Measurements from ENCODE around the gene CBX1.

Gene CBX1

DNA sequence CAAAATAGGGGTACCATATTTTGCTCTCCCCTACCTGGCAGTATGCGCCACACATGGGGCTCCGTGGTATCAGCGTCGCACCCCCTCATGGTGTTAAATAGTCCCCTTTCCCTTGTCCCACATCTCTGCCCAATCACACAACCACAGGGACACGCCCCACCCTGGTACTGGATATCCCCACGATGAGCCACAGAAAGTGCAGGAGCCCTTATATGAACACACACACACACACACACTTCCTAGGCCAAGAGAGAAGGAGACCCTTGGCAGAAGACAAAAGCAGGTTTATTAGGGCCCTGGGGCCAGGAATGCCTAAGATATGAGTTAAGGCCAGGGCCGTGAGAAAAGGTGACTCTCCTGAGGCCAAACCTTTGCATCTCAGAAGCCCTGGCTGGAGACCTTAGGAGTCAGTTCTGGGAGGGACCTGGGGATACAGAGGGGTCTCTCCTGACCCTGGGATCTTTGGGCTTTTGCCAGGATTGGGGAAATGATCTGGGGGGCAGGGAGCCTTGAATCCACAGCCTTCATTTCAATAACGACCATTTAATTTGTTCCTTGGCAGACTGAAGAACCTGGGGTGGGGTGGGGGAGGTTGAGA, 75.3 kb downstream of the CBX1 start:
- DNase-seq (ENCODE audit: low read depth), result no peak

DNA sequence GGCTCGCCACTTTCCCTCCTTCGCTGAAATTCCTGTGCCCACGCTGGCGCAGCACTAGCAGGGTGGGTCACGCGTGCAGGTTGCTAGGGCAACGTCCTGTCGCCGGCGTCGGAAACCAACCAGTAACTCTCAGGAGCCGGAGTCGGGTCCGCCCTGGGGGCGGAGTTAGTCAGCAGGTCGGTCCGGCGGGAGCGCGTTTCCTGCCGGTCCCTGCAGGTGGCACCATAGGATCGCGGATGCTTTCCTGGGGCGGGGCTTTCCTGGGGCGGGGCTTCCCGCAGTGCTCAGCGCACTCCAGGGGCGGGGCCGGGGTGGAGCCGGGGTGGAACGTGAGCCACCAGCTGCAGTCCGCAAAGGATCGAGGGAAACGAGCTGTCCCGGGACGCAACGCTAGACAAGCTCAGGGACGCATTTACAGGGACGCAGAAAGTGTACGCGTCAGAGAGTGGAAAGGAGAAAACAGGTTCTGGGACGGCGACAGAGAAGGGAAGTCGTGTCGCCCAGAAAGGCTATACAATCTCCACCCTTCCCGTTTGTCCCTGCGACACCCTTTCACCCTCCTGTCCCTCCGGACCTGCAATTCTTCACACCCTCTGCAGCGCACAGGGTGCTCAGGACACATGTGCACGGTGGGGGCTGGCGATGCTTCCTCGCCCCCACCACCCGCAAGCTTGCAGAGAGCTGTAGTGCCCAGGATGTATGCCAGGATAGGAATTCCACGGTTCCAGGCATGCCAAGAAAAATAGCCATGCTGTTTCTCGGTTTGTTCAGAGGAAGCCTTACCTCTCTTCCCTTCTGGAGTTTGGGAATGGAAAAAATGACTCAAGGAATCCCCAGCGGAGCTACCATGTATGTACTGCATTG, 76.0 kb downstream of the CBX1 start:
- peak; percentile 97 for DNase-seq (ENCODE audit: low read depth)

DNA sequence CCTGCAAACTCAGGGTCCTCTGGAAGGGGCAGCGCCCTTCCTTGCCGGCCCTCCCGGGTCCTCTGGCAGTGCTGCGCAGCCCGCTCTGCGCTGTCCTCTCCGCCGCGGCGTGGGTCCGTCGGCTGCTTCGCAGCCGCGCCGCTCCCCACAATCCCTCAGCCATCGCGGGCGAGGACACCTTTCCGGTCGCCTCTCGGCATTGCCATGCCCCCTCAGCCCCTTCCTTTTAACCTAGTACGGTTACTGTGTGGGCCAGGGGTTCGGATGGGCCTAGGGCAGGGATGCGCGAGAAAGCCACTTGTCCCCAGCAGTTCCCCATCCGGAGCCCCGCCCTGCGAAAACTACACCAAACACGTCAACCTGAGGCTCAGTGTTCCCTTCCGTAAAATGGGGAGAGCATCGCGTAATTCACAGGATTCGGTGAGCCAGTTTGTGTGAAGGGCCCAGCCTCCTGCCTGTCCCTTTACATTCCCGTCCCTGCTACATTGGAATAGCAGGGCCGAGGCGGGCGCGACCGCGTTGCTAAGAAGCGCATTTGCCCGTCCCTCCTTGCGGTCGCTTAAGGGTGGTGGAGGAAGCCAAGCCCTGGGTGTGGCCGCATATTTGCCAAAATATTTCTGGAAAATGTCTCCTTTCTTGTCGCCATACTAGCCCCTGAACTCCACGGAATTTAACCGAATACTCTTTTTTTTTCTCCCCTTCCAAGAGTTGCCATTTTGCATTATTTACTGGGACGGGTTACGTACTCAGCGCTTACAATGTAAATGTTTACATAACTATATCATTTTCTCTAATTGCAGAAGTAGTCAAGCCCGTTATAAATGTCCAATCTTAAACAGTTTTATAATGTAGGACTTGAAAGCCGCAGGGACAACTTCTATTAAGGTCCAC, 76.9 kb downstream of the CBX1 start:
- no peak for DNase-seq (ENCODE audit: low read depth)

DNA sequence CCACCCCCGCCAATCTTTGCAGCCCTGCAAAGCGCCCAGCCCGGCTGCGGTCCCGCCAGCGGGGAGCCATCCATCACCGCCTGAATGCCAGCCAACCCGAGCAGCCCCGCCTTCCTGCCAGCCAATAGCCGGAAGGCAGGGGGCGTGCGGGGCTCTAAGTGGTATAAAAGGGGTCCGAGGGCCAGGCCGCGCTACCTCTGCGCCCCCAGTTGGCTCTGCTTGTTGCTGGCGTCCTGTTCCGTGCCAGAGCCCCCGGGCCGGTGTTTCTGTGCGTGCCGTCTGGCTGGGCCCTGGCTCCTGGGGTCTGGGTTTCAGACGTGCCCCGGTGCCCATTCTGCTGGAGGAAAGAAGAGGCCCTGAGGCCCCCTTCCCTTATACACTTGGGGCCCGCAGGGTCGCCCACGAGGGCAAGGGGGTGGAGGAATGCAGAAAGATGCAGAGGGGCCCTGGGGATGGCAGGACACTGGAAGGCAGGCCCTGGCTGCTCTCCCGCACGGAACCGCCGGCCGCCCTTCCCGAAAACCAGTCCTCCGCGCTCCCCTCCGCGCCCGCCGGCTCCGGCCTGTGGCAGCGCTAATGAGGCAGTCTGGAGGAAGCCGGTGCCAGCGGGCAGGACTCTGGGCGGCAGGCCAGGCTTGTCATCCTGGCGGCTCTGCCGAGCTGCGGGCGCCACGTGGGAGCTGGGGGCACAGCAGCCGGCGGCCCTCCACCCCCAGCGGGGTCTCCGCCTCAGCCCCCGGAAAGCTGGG, 77.7 kb downstream of the CBX1 start:
- DNase-seq (ENCODE audit: low read depth), result no peak

DNA sequence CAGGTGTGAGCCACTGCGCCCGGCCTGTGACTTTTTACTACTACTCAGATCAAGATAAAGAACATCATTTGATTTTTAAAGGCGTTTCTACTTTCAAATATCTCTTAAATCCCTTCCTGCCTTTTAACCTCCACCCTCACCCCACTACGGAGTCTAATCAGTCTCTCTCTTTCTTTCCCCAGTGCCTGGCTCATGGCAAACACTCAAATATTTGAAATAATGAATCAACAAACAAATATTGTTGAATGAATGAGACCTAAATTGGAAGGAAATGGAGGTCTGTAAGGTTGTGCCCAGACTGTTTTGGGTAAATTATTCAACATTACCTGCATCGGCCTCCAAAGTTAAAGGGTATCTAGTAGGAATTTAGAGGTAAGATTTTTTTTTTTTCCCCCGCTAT, 78.4 kb downstream of the CBX1 start:
- no peak for DNase-seq (ENCODE audit: low read depth)

DNA sequence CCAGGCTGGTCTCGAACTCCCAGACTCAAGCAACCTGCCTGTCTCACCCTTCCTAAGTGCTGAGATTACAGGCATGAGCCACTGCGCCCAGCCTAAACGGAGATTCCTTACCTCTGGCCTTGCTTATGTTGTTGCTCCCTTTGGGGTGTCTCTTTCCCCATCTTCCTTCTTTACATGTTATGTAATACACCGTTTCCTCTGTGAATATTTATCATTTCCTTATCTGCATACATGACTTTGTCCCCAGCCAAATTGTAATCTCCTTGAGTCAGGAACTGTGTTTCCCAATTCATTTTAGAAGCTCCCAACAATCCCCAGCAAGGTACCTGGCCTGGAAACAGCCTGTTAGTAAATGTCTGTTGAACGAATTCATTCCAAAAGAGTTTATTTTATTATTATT, 79.3 kb downstream of the CBX1 start:
- no peak for DNase-seq (ENCODE audit: low read depth)
